IMR-90 (cell line): Measurements from ENCODE around the gene FANK1. TPM values are rescaled to one million over a fixed set of nuclear protein-coding genes. Genes with fewer than 3 reads are reported as not detected.

Source experiments
- ATAC-seq: fragments of 200-7000 bp; cut with Tn5 transposase; 2 replicates; pipeline ENCODE4 v1.9.1; 2020; ENCODE audit warnings: low read depth, mild to moderate bottlenecking, moderate library complexity
- BruUV-seq: library from RNA; stranded (reverse); fragments of 400-500 nt; replicated peaks from 2 replicates; lab custom pipeline; 2021; lab: Mats Ljungman, UMichigan
- CTCF ChIA-PET: fragments of 300-600 bp; formaldehyde crosslinking; extraction: SDS; loops from one replicate; lab custom pipeline; 2021; ENCODE audit warnings: antibody characterized with exemption; lab: Yijun Ruan, JAX
- POLR2A ChIA-PET: fragments of 300-600 bp; sonication (Branson Sonifier 250); formaldehyde crosslinking; loops from one replicate; lab custom pipeline; 2022; ENCODE audit warnings: antibody characterized with exemption; ENCODE audit not compliant: unreplicated experiment; lab: Charles Lee
- DNase-seq: peaks from one replicate; pipeline ENCODE4 v3.0.0; 2013
- H2AFZ ChIP-seq: replicated peaks from 2 replicates; pipeline ENCODE3; 2013; ENCODE audit warnings: low read length, mild to moderate bottlenecking; ENCODE audit not compliant: poor library complexity
- H2AK5ac ChIP-seq: 2 replicates; pipeline ENCODE4 v1.6.1; 2013; ENCODE audit warnings: low read depth, low read length, inconsistent platforms
- H2AK9ac ChIP-seq: replicated peaks from 2 replicates; pipeline ENCODE3; 2013; ENCODE audit warnings: mild to moderate bottlenecking, low read depth, low read length, moderate library complexity; ENCODE audit not compliant: poor library complexity
- H2BK120ac ChIP-seq: 2 replicates; pipeline ENCODE4 v1.6.1; 2013; ENCODE audit warnings: low read depth, low read length, inconsistent platforms
- H2BK15ac ChIP-seq: 3 replicates; pipeline ENCODE4 v1.6.1; 2013; ENCODE audit warnings: low read depth, low read length, inconsistent platforms
- H2BK20ac ChIP-seq: 2 replicates; pipeline ENCODE4 v1.6.1; 2013; ENCODE audit warnings: low read depth, mild to moderate bottlenecking, inconsistent platforms, low read length, moderate library complexity
- H2BK5ac ChIP-seq: 2 replicates; pipeline ENCODE4 v1.6.1; 2013; ENCODE audit warnings: mild to moderate bottlenecking, low read depth, low read length, inconsistent platforms; ENCODE audit not compliant: poor library complexity, severe bottlenecking
- H3K14ac ChIP-seq: replicated peaks from 2 replicates; pipeline ENCODE4 v1.6.1; 2013; ENCODE audit warnings: low read depth, low read length, inconsistent platforms
- H3K18ac ChIP-seq: 2 replicates; pipeline ENCODE4 v1.6.1; 2013; ENCODE audit warnings: low read depth, low read length, control low read depth
- H3K23ac ChIP-seq: 2 replicates; pipeline ENCODE4 v1.6.1; 2013; ENCODE audit warnings: low read depth, low read length, inconsistent platforms
- H3K27ac ChIP-seq: 2 replicates; pipeline ENCODE4 v1.5.1; 2013; ENCODE audit warnings: mild to moderate bottlenecking, control low read depth, low read length; ENCODE audit not compliant: insufficient read depth
- H3K27me3 ChIP-seq: 2 replicates; pipeline ENCODE4 v1.6.1; 2013; ENCODE audit warnings: low read length; ENCODE audit not compliant: control insufficient read depth, insufficient read depth
- H3K36me3 ChIP-seq: 2 replicates; pipeline ENCODE4 v1.6.1; 2013; ENCODE audit warnings: low read length, mixed read lengths; ENCODE audit not compliant: control insufficient read depth, insufficient read depth
- H3K4ac ChIP-seq: 2 replicates; pipeline ENCODE4 v1.6.1; 2013; ENCODE audit warnings: low read depth, low read length, inconsistent platforms
- H3K4me1 ChIP-seq: 2 replicates; pipeline ENCODE4 v1.6.1; 2013; ENCODE audit warnings: low read length, mixed read lengths; ENCODE audit not compliant: control insufficient read depth, insufficient read depth
- H3K4me2 ChIP-seq: 2 replicates; pipeline ENCODE4 v1.6.1; 2013; ENCODE audit warnings: low read depth, mild to moderate bottlenecking, control low read depth, low read length, moderate library complexity
- H3K4me3 ChIP-seq: 2 replicates; pipeline ENCODE4 v1.5.1; 2013; ENCODE audit warnings: low read depth, mild to moderate bottlenecking, control low read depth, low read length, moderate library complexity; ENCODE audit not compliant: insufficient read depth
- H3K56ac ChIP-seq: 2 replicates; pipeline ENCODE4 v1.6.1; 2013; ENCODE audit warnings: low read length, inconsistent platforms; ENCODE audit not compliant: insufficient read depth; ENCODE audit errors: extremely low read depth
- H3K79me1 ChIP-seq, 2 experiments: 2 replicates each; pipeline ENCODE4 v1.6.1; 2013; ENCODE audit warnings: low read length in 2 of 2, inconsistent platforms in 1 of 2, low read depth in 1 of 2
- H3K9ac ChIP-seq: 2 replicates; pipeline ENCODE4 v1.6.1; 2013; ENCODE audit warnings: low read depth, low read length, control low read depth
- H3K9me1 ChIP-seq: 2 replicates; pipeline ENCODE4 v1.6.1; 2013; ENCODE audit warnings: low read length, inconsistent platforms; ENCODE audit not compliant: insufficient read depth
- H3K9me3 ChIP-seq: 2 replicates; pipeline ENCODE4 v1.6.1; 2013; ENCODE audit warnings: low read length; ENCODE audit not compliant: control insufficient read depth, insufficient read depth
- H4K20me1 ChIP-seq: 2 replicates; pipeline ENCODE4 v1.6.1; 2013; ENCODE audit warnings: low read length, inconsistent platforms; ENCODE audit not compliant: insufficient read depth
- H4K5ac ChIP-seq: 2 replicates; pipeline ENCODE4 v1.6.1; 2013; ENCODE audit warnings: mild to moderate bottlenecking, low read depth, low read length, control low read depth
- H4K8ac ChIP-seq, 2 experiments: 2 replicates each; pipeline ENCODE4 v1.6.1; 2013; ENCODE audit warnings: low read depth in 2 of 2, low read length in 2 of 2, control low read depth in 1 of 2, inconsistent platforms in 1 of 2
- H4K91ac ChIP-seq: 2 replicates; pipeline ENCODE4 v1.6.1; 2013; ENCODE audit warnings: low read depth, low read length, inconsistent platforms; ENCODE audit not compliant: insufficient read depth
- BHLHE40 ChIP-seq: fragments of 150-350 bp; IDR thresholded peaks from 2 replicates; pipeline ENCODE4 v1.6.1; 2016; ENCODE audit warnings: mild to moderate bottlenecking, low read depth, low read length
- CHD1 ChIP-seq: IDR thresholded peaks from 2 replicates; pipeline ENCODE4 v1.6.1; 2012; ENCODE audit warnings: low read depth, low read length, improper control_type of control experiment
- FOS ChIP-seq: fragments of 150-350 bp; IDR thresholded peaks from 2 replicates; pipeline ENCODE4 v1.6.1; 2016; ENCODE audit warnings: low read depth, low read length
- MAFK ChIP-seq: IDR thresholded peaks from 2 replicates; pipeline ENCODE4 v1.6.1; 2012; ENCODE audit warnings: low read depth, low read length, improper control_type of control experiment
- MAZ ChIP-seq: IDR thresholded peaks from 2 replicates; pipeline ENCODE4 v1.6.1; 2012; ENCODE audit warnings: low read depth, mild to moderate bottlenecking, low read length, improper control_type of control experiment, moderate library complexity, borderline replicate concordance
- MXI1 ChIP-seq: IDR thresholded peaks from 2 replicates; pipeline ENCODE4 v1.6.1; 2012; ENCODE audit warnings: low read depth, mild to moderate bottlenecking, low read length, moderate library complexity, borderline replicate concordance
- RCOR1 ChIP-seq: IDR thresholded peaks from 2 replicates; pipeline ENCODE4 v1.6.1; 2012; ENCODE audit warnings: mild to moderate bottlenecking, low read length, improper control_type of control experiment; ENCODE audit not compliant: insufficient replicate concordance
- RFX5 ChIP-seq: IDR thresholded peaks from 2 replicates; pipeline ENCODE4 v1.8.0; 2012; ENCODE audit warnings: low read depth, mild to moderate bottlenecking, low read length, moderate library complexity
- WGBS, 2 experiments: methylation state at CpG; one replicate each; pipeline versions ENCODE4 v1.1.5 to v1.1.7; 2013; ENCODE audit warnings: missing lambda C conversion rate in 2 of 2; ENCODE audit not compliant: insufficient read length in 1 of 2; ENCODE audit errors: extremely low coverage in 2 of 2; 5-methylcytosine and 5-hydroxymethylcytosine counted together
- dilution Hi-C: fragments of 300-500 bp; cut with HindIII; formaldehyde crosslinking; loops from one replicate; pipeline ENCODE4 v1.14.3; 2018; ENCODE audit warnings: low sequenced_read_pairs; ENCODE audit not compliant: unreplicated experiment
- in situ Hi-C: fragments of 300-500 bp; cut with MboI; formaldehyde crosslinking; loops from 3 replicates; pipeline ENCODE4 v1.14.3; 2019; ENCODE audit warnings: low sequenced_read_pairs, inconsistent platforms, mixed read lengths
- intact Hi-C: fragments of 100-400 bp; cut with micrococcal nuclease; formaldehyde crosslinking; loops from 2 replicates; pipeline ENCODE4 v1.10.0; 2022
- polyA plus RNA-seq, 3 experiments: library from polyadenylated mRNA; depleted of rRNA; stranded (reverse); fragments of >200 nt; gene quantifications; 2 replicates each; pipeline ENCODE4 v1.2.3, GENCODE V29; 2012; ENCODE audit warnings: low replicate concordance in 1 of 3
- total RNA-seq: library from RNA; depleted of rRNA; stranded (reverse); fragments of >200 nt; gene quantifications from 2 replicates; pipeline ENCODE4 v1.2.3, GENCODE V29; 2012
- TF ChIP-seq, protein P1 (sequence below): fragments of 150-350 bp; IDR thresholded peaks from 2 replicates; pipeline ENCODE4 v1.6.1; 2016; ENCODE audit warnings: low read depth, mild to moderate bottlenecking, low read length, moderate library complexity, borderline replicate concordance
- TF ChIP-seq, protein P2 (sequence below): fragments of 150-350 bp; IDR thresholded peaks from 2 replicates; pipeline ENCODE4 v1.6.1; 2017; ENCODE audit warnings: mild to moderate bottlenecking, antibody characterized with exemption, low read length, low read depth
- TF ChIP-seq, protein P3 (sequence below): conservative IDR thresholded peaks from 2 replicates; pipeline ENCODE4 v1.5.1; 2012; ENCODE audit warnings: mild to moderate bottlenecking, low read depth, low read length, improper control_type of control experiment

The FANK1 gene
- total and polyA plus RNA-seq, 2 of the 4 experiments (the other 2 are of a cell fraction): 0.90 to 2.2 TPM

DNA sequence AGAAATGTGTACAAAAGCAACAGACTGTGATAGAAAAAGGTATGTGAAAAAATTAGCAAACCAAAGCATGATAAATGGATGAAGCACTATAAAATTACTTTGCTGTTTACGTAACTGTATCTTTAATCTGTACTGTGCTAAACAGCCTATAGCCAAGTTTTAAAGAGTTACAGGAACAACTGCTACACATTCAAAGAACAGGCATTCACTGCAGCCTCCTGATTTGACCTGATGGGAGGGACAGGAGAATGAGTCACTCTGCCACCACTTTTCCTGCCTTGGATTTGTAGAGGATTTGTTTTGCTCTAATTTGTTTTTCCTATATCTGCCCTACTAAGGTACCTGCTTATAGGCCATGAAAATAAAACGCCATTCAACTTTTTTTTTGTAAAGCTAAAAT lies 116.1 kb downstream of the FANK1 start:
- dilution Hi-C loops (no loop called here), intact Hi-C loops (no loop called here), in situ Hi-C loops (no loop called here)
- Histone ChIP-seq H3K4me3 (no peak overlapping the region), H3K27me3 (peaks cover 40% of the 10 kb centered on the region), H2BK15ac (no peak overlapping the region), H3K14ac (no peak overlapping the region), H4K5ac (no peak overlapping the region), H2AFZ (no peak overlapping the region), H3K79me1 (no peaks in the 10 kb centered on the region), H3K56ac (no peak overlapping the region), H3K36me3 (no peaks in the 10 kb centered on the region), H3K27ac (no peak overlapping the region), H2BK5ac (no peak overlapping the region), H3K18ac (no peak overlapping the region), H3K4me1 (peaks cover 4% of the 10 kb centered on the region), H2BK20ac (no peak overlapping the region), H4K8ac (no peak overlapping the region), H3K9me3 (peaks cover 3% of the 10 kb centered on the region), H3K4ac (no peak overlapping the region), H4K91ac (no peak overlapping the region), H3K9ac (no peak overlapping the region), H2BK120ac (no peak overlapping the region), H2AK5ac (no peak overlapping the region), H3K9me1 (no peaks in the 10 kb centered on the region), H4K20me1 (peaks cover 8% of the 10 kb centered on the region), H3K4me2 (no peak overlapping the region), H3K23ac (no peak overlapping the region), H2AK9ac (no peak overlapping the region)
- POLR2A ChIA-PET: no interaction called here
- no peak for TF ChIP-seq RCOR1
- TF ChIP-seq MXI1: no peak
- TF ChIP-seq, protein P1, sequence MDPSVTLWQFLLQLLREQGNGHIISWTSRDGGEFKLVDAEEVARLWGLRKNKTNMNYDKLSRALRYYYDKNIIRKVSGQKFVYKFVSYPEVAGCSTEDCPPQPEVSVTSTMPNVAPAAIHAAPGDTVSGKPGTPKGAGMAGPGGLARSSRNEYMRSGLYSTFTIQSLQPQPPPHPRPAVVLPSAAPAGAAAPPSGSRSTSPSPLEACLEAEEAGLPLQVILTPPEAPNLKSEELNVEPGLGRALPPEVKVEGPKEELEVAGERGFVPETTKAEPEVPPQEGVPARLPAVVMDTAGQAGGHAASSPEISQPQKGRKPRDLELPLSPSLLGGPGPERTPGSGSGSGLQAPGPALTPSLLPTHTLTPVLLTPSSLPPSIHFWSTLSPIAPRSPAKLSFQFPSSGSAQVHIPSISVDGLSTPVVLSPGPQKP: no peak
- TF ChIP-seq RFX5: no peak
- TF ChIP-seq, protein P2, sequence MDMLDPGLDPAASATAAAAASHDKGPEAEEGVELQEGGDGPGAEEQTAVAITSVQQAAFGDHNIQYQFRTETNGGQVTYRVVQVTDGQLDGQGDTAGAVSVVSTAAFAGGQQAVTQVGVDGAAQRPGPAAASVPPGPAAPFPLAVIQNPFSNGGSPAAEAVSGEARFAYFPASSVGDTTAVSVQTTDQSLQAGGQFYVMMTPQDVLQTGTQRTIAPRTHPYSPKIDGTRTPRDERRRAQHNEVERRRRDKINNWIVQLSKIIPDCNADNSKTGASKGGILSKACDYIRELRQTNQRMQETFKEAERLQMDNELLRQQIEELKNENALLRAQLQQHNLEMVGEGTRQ: no peak
- no peak for TF ChIP-seq MAZ
- TF ChIP-seq MAFK: no peak
- TF ChIP-seq, protein P3, sequence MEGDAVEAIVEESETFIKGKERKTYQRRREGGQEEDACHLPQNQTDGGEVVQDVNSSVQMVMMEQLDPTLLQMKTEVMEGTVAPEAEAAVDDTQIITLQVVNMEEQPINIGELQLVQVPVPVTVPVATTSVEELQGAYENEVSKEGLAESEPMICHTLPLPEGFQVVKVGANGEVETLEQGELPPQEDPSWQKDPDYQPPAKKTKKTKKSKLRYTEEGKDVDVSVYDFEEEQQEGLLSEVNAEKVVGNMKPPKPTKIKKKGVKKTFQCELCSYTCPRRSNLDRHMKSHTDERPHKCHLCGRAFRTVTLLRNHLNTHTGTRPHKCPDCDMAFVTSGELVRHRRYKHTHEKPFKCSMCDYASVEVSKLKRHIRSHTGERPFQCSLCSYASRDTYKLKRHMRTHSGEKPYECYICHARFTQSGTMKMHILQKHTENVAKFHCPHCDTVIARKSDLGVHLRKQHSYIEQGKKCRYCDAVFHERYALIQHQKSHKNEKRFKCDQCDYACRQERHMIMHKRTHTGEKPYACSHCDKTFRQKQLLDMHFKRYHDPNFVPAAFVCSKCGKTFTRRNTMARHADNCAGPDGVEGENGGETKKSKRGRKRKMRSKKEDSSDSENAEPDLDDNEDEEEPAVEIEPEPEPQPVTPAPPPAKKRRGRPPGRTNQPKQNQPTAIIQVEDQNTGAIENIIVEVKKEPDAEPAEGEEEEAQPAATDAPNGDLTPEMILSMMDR: no peak
- no peak for TF ChIP-seq BHLHE40
- TF ChIP-seq CHD1: no peak
- no peak for TF ChIP-seq FOS
- no peak for ATAC-seq
- WGBS, 2 experiments: no CpG with 5 or more reads among the region's 2 CpGs
- peak; percentile 10 for DNase-seq
- CTCF ChIA-PET: no interaction called here
- BruUV-seq: no TSS peak
